Activated CD4-positive, alpha-beta T cell treated with anti-CD3 and anti-CD28 coated beads, Interleukin-2, amount 10 ng/mL, durations not matched to agents 24 days and 14 days (primary cell): ENCODE results near the gene TFF3. TPM values are rescaled to one million over a fixed set of nuclear protein-coding genes. Genes with fewer than 3 reads are reported as not detected.

ENCODE experiments used
- DNase-seq: peaks from one replicate; pipeline ENCODE4 v3.0.0; 2022
- H3K27ac Mint-ChIP-seq: one replicate; pipeline ENCODE4 v1.8.0; 2022; ENCODE audit warnings: mild to moderate bottlenecking, mixed read lengths
- H3K27me3 Mint-ChIP-seq: one replicate; pipeline ENCODE4 v1.8.0; 2022; ENCODE audit warnings: mixed read lengths
- H3K36me3 Mint-ChIP-seq: one replicate; pipeline ENCODE4 v1.8.0; 2022; ENCODE audit warnings: low read depth, mild to moderate bottlenecking, mixed read lengths
- H3K4me1 Mint-ChIP-seq: one replicate; pipeline ENCODE4 v1.8.0; 2021; ENCODE audit warnings: mixed read lengths
- H3K4me3 Mint-ChIP-seq: one replicate; pipeline ENCODE4 v1.8.0; 2022; ENCODE audit warnings: mild to moderate bottlenecking, moderate library complexity, mixed read lengths
- H3K9me3 Mint-ChIP-seq: one replicate; pipeline ENCODE4 v1.8.0; 2021; ENCODE audit warnings: mixed read lengths
- intact Hi-C: fragments of 100-400 bp; cut with micrococcal nuclease; formaldehyde crosslinking; loops from one replicate; pipeline ENCODE4 v1.15.1; 2023
- total RNA-seq: library from RNA; stranded (reverse); gene quantifications from 2 replicates; pipeline ENCODE4 v1.2.3, GENCODE V29; 2022

TFF3 gene
- total RNA-seq, 1 donor from 2014 or later, result not detected

GRCh38 chr21:42309753-42310213 is 5.4 kb downstream of the TFF3 start:
- Mint-ChIP-seq H3K4me1 (peaks cover 4% of the 10 kb centered on the region), H3K27me3 (peaks cover 10% of the 10 kb centered on the region), H3K9me3 (no peaks in the 10 kb centered on the region), H3K27ac (no peak overlapping the region), H3K36me3 (no peaks in the 10 kb centered on the region), H3K4me3 (no peak overlapping the region)
- peak; percentile 93 for DNase-seq
- intact Hi-C loops, result loop anchor here (1.0 to 5.0 kb wide), 2 partner anchors 141 to 228 kb away; no protein-coding TSS in a partner anchor

GRCh38 chr21:42308914-42309752 is 6.1 kb downstream of the TFF3 start:
- H3K36me3 Mint-ChIP-seq, result no peaks in the 10 kb centered on the region
- peaks cover 10% of the 10 kb centered on the region for H3K27me3 Mint-ChIP-seq
- no peak overlapping the region for H3K4me3 Mint-ChIP-seq
- no peaks in the 10 kb centered on the region for H3K9me3 Mint-ChIP-seq
- peaks cover 4% of the 10 kb centered on the region for H3K4me1 Mint-ChIP-seq
- DNase-seq, result no peak
- intact Hi-C loops, result loop anchor here (1.0 to 5.0 kb wide), 2 partner anchors 141 to 228 kb away; no protein-coding TSS in a partner anchor
- H3K27ac Mint-ChIP-seq, result no peak overlapping the region

- H3K4me1 Mint-ChIP-seq, result peaks cover 4% of the 10 kb centered on the region
- peaks cover 8% of the 10 kb centered on the region for H3K27me3 Mint-ChIP-seq
- intact Hi-C loops, result loop anchor here (5.0 kb wide), 1 partner anchor 229 kb away; no protein-coding TSS in a partner anchor
- H3K27ac Mint-ChIP-seq, result no peak overlapping the region
- DNase-seq, result no peak
- no peaks in the 10 kb centered on the region for H3K9me3 Mint-ChIP-seq
- no peak overlapping the region for H3K4me3 Mint-ChIP-seq
- H3K36me3 Mint-ChIP-seq, result no peaks in the 10 kb centered on the region
These were observed 6.9 kb downstream of the TFF3 start for GRCh38 chr21:42308161-42308913.

- H3K9me3 Mint-ChIP-seq, result no peaks in the 10 kb centered on the region
- intact Hi-C loops, result loop anchor here (5.0 kb wide), 1 partner anchor 230 kb away; no protein-coding TSS in a partner anchor
- no peak for DNase-seq
- H3K27ac Mint-ChIP-seq, result no peak overlapping the region
- no peak overlapping the region for H3K4me3 Mint-ChIP-seq
- peaks cover 4% of the 10 kb centered on the region for H3K4me1 Mint-ChIP-seq
- H3K36me3 Mint-ChIP-seq, result no peaks in the 10 kb centered on the region
- H3K27me3 Mint-ChIP-seq, result peaks cover 8% of the 10 kb centered on the region
These were observed 8.1 kb downstream of the TFF3 start for GRCh38 chr21:42307106-42307505.

- H3K27me3 Mint-ChIP-seq, result peaks cover 8% of the 10 kb centered on the region
- no peak overlapping the region for H3K27ac Mint-ChIP-seq
- no peak for DNase-seq
- no peaks in the 10 kb centered on the region for H3K36me3 Mint-ChIP-seq
- H3K4me3 Mint-ChIP-seq, result no peak overlapping the region
- intact Hi-C loops, result loop anchor here (5.0 kb wide), 1 partner anchor 231 kb away; no protein-coding TSS in a partner anchor
- H3K9me3 Mint-ChIP-seq, result no peaks in the 10 kb centered on the region
- H3K4me1 Mint-ChIP-seq, result peaks cover 4% of the 10 kb centered on the region
These were observed 8.7 kb downstream of the TFF3 start for GRCh38 chr21:42306366-42307035.

GRCh38 chr21:42305707-42306147 is 9.5 kb downstream of the TFF3 start:
- intact Hi-C loops, result loop anchor here (5.0 kb wide), 1 partner anchor 232 kb away; no protein-coding TSS in a partner anchor
- H3K9me3 Mint-ChIP-seq, result no peaks in the 10 kb centered on the region

GRCh38 chr21:42304556-42305454 is 10.4 kb downstream of the TFF3 start:
- H3K36me3 Mint-ChIP-seq, result no peaks in the 10 kb centered on the region
- H3K27me3 Mint-ChIP-seq, result peaks cover 5% of the 10 kb centered on the region
- no peaks in the 10 kb centered on the region for H3K9me3 Mint-ChIP-seq
- H3K27ac Mint-ChIP-seq, result no peak overlapping the region
- no peak overlapping the region for H3K4me3 Mint-ChIP-seq
- intact Hi-C loops, result loop anchor here (5.0 kb wide), 1 partner anchor 232 kb away; no protein-coding TSS in a partner anchor
- H3K4me1 Mint-ChIP-seq, result peaks cover 6% of the 10 kb centered on the region
- DNase-seq, result no peak

More at GRCh38 chr21:42305707-42306147, 9.5 kb downstream of the TFF3 start:
- peaks cover 4% of the 10 kb centered on the region for H3K4me1 Mint-ChIP-seq
- no peak overlapping the region for H3K4me3 Mint-ChIP-seq
- DNase-seq, result no peak
- H3K36me3 Mint-ChIP-seq, result no peaks in the 10 kb centered on the region
- H3K27me3 Mint-ChIP-seq, result peaks cover 8% of the 10 kb centered on the region
- H3K27ac Mint-ChIP-seq, result no peak overlapping the region

GRCh38 chr21:42303443-42303842 is 11.8 kb downstream of the TFF3 start:
- intact Hi-C loops, result no loop called here
- peaks cover 5% of the 10 kb centered on the region for H3K27me3 Mint-ChIP-seq
- no peaks in the 10 kb centered on the region for H3K9me3 Mint-ChIP-seq

GRCh38 chr21:42302794-42303193 is 12.4 kb downstream of the TFF3 start:
- Mint-ChIP-seq H3K4me3 (no peak overlapping the region), H3K27ac (no peak overlapping the region), H3K36me3 (no peaks in the 10 kb centered on the region), H3K9me3 (no peaks in the 10 kb centered on the region), H3K4me1 (peaks cover 12% of the 10 kb centered on the region), H3K27me3 (peaks cover 5% of the 10 kb centered on the region)
- no peak for DNase-seq
- intact Hi-C loops, result no loop called here

More at GRCh38 chr21:42303443-42303842, 11.8 kb downstream of the TFF3 start:
- Mint-ChIP-seq H3K36me3 (no peaks in the 10 kb centered on the region), H3K27ac (no peak overlapping the region), H3K4me3 (no peak overlapping the region), H3K4me1 (peaks cover 11% of the 10 kb centered on the region)
- no peak for DNase-seq

- Mint-ChIP-seq H3K27me3 (peaks cover 2% of the 10 kb centered on the region), H3K36me3 (peaks cover 1% of the 10 kb centered on the region), H3K4me1 (peaks cover 12% of the 10 kb centered on the region), H3K27ac (no peak overlapping the region), H3K4me3 (no peak overlapping the region), H3K9me3 (no peaks in the 10 kb centered on the region)
- intact Hi-C loops, result no loop called here
- no peak for DNase-seq
These were observed 13.0 kb downstream of the TFF3 start for GRCh38 chr21:42302076-42302650.

- H3K4me1 Mint-ChIP-seq, result peaks cover 12% of the 10 kb centered on the region
- no peaks in the 10 kb centered on the region for H3K9me3 Mint-ChIP-seq
- DNase-seq, result no peak
- intact Hi-C loops, result no loop called here
- H3K27ac Mint-ChIP-seq, result no peak overlapping the region
- peaks cover 2% of the 10 kb centered on the region for H3K36me3 Mint-ChIP-seq
- no peaks in the 10 kb centered on the region for H3K27me3 Mint-ChIP-seq
- H3K4me3 Mint-ChIP-seq, result no peak overlapping the region
These were observed 13.7 kb downstream of the TFF3 start for GRCh38 chr21:42301371-42302075.

- no peak overlapping the region for H3K4me3 Mint-ChIP-seq
- intact Hi-C loops, result no loop called here
- H3K27me3 Mint-ChIP-seq, result no peaks in the 10 kb centered on the region
- H3K9me3 Mint-ChIP-seq, result no peaks in the 10 kb centered on the region
- no peak for DNase-seq
- peaks cover 12% of the 10 kb centered on the region for H3K4me1 Mint-ChIP-seq
- H3K36me3 Mint-ChIP-seq, result peaks cover 2% of the 10 kb centered on the region
- no peak overlapping the region for H3K27ac Mint-ChIP-seq
These were observed 14.3 kb downstream of the TFF3 start for GRCh38 chr21:42300956-42301355.
